RWPE1 (cell line): ENCODE measurements around the gene AP1S3.

ENCODE experiments used
- CTCF ChIA-PET: fragments of 350-600 bp; sonication (Branson Sonifier 250); formaldehyde crosslinking; extraction: SDS; loops from one replicate; lab custom pipeline; 2021; lab: Yijun Ruan, JAX
- POLR2A ChIA-PET: fragments of 400-600 bp; formaldehyde crosslinking; extraction: SDS; loops from one replicate; lab custom pipeline; 2020; ENCODE audit warnings: antibody characterized with exemption; ENCODE audit not compliant: low non-redundant PET; lab: Yijun Ruan, JAX
- DNase-seq: peaks from one replicate; pipeline ENCODE4 v3.0.0; 2012; ENCODE audit warnings: low spot score
- H3K27ac ChIP-seq: fragments of 450-650 bp; 2 replicates; pipeline ENCODE4 v1.5.1; 2017
- CTCF ChIP-seq: fragments of 450-650 bp; conservative IDR thresholded peaks from 2 replicates; pipeline ENCODE4 v1.5.1; 2017; ENCODE audit warnings: low read depth, mild to moderate bottlenecking

The AP1S3 gene

DNA sequence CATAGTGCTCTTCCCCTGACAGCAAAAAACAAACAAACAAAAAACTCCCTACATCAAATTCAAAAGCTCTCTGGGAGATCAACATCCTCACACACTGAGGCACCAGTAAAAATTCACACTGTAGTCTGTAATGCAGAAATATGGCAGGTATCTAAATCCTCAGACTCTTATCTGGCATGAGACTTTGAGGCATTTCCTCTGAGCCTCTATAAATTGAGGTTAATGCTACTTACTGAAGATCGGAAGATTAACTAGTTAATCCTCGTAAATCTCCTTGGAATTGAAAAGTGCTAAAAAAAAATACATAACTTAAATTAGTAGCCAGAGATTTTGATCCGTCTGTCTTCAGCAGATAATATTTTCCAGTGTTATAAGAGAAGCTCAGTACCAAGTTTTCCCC is 65.0 kb downstream of the AP1S3 start:
- POLR2A ChIA-PET: no interaction called here
- no peak overlapping the region for H3K27ac ChIP-seq
- CTCF ChIA-PET: interaction anchor here (0.7 kb wide), 1 partner anchor 1940 kb away, joined by 4 read pairs; no protein-coding TSS in a partner anchor
- TF ChIP-seq CTCF: no peak
- DNase-seq: no peak

DNA sequence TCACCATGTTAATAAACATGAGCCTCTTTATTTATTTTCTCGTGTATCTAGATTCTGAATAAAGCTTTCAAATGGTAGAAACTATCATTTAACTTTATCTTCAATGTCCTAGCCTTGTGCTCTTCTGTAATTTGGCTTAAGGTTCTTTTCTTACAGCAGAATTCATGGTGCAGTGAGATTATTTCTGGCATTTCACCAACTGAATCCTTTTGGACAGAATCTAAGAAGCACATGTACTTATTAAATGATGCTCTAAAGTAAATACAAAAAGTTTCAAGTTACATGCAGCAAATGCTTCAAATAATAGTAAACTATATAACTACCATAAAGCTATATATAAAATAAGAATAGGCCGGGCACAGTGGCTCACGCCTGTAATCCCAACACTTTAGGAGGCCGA is 65.9 kb downstream of the AP1S3 start:
- CTCF ChIA-PET: interaction anchor here (1.0 kb wide), 2 partner anchors 9 to 11 kb away, joined by 4 to 6 read pairs; no protein-coding TSS in a partner anchor
- DNase-seq: no peak
- no peak overlapping the region for H3K27ac ChIP-seq
- POLR2A ChIA-PET: no interaction called here
- TF ChIP-seq CTCF: no peak

GRCh38 chr2:223768179-223768578 is 69.2 kb downstream of the AP1S3 start:
- TF ChIP-seq CTCF: no peak
- DNase-seq: no peak
- ChIA-PET CTCF (interaction anchor here (0.9 kb wide), 1 partner anchor 13 kb away, joined by 4 read pairs; no protein-coding TSS in a partner anchor), POLR2A (no interaction called here)
- no peak overlapping the region for H3K27ac ChIP-seq

DNA sequence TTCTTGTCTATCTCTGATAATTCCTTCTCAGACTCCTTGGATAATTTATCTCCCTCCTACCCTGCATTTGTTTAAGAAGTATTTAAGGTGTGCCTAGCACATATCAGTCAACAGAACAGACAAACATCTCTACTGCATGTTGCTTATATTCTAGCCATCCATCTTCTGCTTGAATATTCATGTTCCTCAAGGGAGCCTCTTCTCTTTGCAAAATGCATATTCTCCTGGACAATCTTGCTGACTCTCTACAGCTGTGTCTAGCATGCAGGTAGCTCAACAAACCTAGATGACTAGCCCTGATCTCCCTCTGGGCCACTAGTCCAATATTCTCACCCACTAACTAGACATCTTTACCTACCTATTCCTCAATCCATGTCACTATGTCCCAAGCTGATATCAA is 70.0 kb downstream of the AP1S3 start:
- DNase-seq: no peak
- POLR2A ChIA-PET: no interaction called here
- no peak for TF ChIP-seq CTCF
- CTCF ChIA-PET: no interaction called here
- no peak overlapping the region for H3K27ac ChIP-seq

DNA sequence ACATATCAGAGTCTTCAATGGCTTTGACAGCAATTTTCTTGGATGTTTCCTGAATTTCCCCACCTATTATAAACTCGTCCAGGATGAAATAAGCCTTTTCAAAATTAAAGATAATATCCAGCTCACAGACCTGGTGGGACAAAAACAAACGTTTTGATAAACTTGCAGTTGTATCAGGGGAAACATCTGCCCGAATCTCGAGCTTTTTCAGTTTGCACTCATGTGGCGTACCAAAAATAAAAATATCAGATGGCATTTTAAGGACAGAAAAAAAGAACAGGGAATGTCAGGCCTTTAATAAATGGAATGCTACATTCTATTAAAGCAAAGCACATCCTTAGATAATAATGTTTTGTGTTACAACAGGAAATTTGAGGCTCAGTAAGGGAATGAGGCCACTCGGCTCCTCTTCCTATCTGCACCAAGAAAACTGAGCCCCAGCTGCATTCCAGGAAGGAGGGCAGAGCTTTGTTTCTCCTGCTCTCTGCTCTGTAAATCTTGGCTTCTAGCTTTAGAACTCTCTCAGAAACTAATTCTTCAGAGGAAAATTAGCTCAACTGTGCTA is 72.1 kb downstream of the AP1S3 start:
- no peak overlapping the region for H3K27ac ChIP-seq
- CTCF ChIA-PET: interaction anchor here (0.5 to 1.1 kb wide), 3 partner anchors 40 to 305 kb away, joined by 3 to 6 read pairs (median 3); no protein-coding TSS in a partner anchor
- no peak for TF ChIP-seq CTCF
- DNase-seq: no peak
- POLR2A ChIA-PET: no interaction called here

- CTCF ChIA-PET: interaction anchor here (0.5 to 1.1 kb wide), 3 partner anchors 39 to 304 kb away, joined by 3 to 6 read pairs (median 3); no protein-coding TSS in a partner anchor
- no peak for DNase-seq
- no peak overlapping the region for H3K27ac ChIP-seq
- no peak for TF ChIP-seq CTCF
- POLR2A ChIA-PET: no interaction called here
These were observed 72.6 kb downstream of the AP1S3 start for GRCh38 chr2:223764796-223765195.
